ENCODE data around the gene SACM1L.
A peak's percentile ranks its signal among the peaks of the same experiment; 100 is the strongest.
"Not testable (repeated sequence)": the region's sequence is repeated elsewhere in the genome, so short reads cannot be mapped to it uniquely, and the experiment has no call there.

Gene SACM1L

GRCh38 chr3:45684327-45684892, 4.8 kb upstream of the SACM1L start:
- Histone ChIP-seq H2BK5ac (ENCODE audit: low read depth, low read length, poor library complexity) (no peak overlapping the region), H2BK120ac (ENCODE audit: insufficient read depth, low read length, poor library complexity) (no peak overlapping the region), H3K14ac (ENCODE audit: low read length) (no peak overlapping the region), H2AFZ (ENCODE audit: insufficient read depth, low read length, poor library complexity) (no peak overlapping the region), H3K27ac (ENCODE audit: low read depth, low read length) (no peak overlapping the region), H4K8ac (ENCODE audit: low read depth, low read length) (peak overlapping the region; percentile 24), H3K4me3 (ENCODE audit: low read depth, low read length) (no peak overlapping the region), H3K4me2 (ENCODE audit: low read length) (no peak overlapping the region), H3K18ac (ENCODE audit: low read length) (no peak overlapping the region), H3K4me1 (ENCODE audit: control insufficient read depth in 1 of 2, insufficient read depth in 2 of 2, low read length in 2 of 2) (peaks cover 7 to 19% of the 10 kb centered on the region in 2 experiments), H3K23ac (ENCODE audit: low read length) (no peak overlapping the region), H2BK12ac (ENCODE audit: low read length) (no peak overlapping the region), H3K27me3 (ENCODE audit: insufficient read depth, low read length) (no peaks in the 10 kb centered on the region), H3K9me3 (ENCODE audit: insufficient read depth, low read depth, low read length) (no peaks in the 10 kb centered on the region), H3K9ac (ENCODE audit: low read length) (no peak overlapping the region), H2AK5ac (ENCODE audit: low read length) (peak overlapping the region; percentile 70), H3K36me3 (ENCODE audit: control insufficient read depth in 1 of 2, insufficient read depth in 2 of 2, low read length in 2 of 2) (no peaks in the 10 kb centered on the region), H4K12ac (ENCODE audit: low read depth, low read length) (no peak overlapping the region), H3K4ac (ENCODE audit: low read depth, low read length) (no peak overlapping the region), H3K79me2 (ENCODE audit: control insufficient read depth, insufficient read depth, low read length, poor library complexity) (peaks cover 1% of the 10 kb centered on the region), H4K91ac (ENCODE audit: low read depth, low read length) (no peak overlapping the region), H3K79me1 (ENCODE audit: low read length) (peaks cover 5% of the 10 kb centered on the region)
- no CpG with 5 or more reads among the region's 12 CpGs for WGBS (ENCODE audit: extremely low coverage, insufficient coverage, insufficient read length)
- no peak for DNase-seq

GRCh38 chr3:45685722-45686121, 3.5 kb upstream of the SACM1L start:
- H3K79me2 ChIP-seq (ENCODE audit: control insufficient read depth, insufficient read depth, low read length, poor library complexity); H3K9ac ChIP-seq (ENCODE audit: low read length); DNase-seq; H3K79me1 ChIP-seq (ENCODE audit: low read length); H3K9me3 ChIP-seq (ENCODE audit: insufficient read depth, low read depth, low read length); H3K23ac ChIP-seq (ENCODE audit: low read length); H3K14ac ChIP-seq (ENCODE audit: low read length); H3K4ac ChIP-seq (ENCODE audit: low read depth, low read length); H4K8ac ChIP-seq (ENCODE audit: low read depth, low read length); H3K4me3 ChIP-seq (ENCODE audit: low read depth, low read length); H2AFZ ChIP-seq (ENCODE audit: insufficient read depth, low read length, poor library complexity); H2BK12ac ChIP-seq (ENCODE audit: low read length); H2AK5ac ChIP-seq (ENCODE audit: low read length); H3K4me2 ChIP-seq (ENCODE audit: low read length); H3K36me3 ChIP-seq (ENCODE audit: control insufficient read depth in 1 of 2, insufficient read depth in 2 of 2, low read length in 2 of 2); H3K27me3 ChIP-seq (ENCODE audit: insufficient read depth, low read length); H4K12ac ChIP-seq (ENCODE audit: low read depth, low read length); H3K18ac ChIP-seq (ENCODE audit: low read length); H4K91ac ChIP-seq (ENCODE audit: low read depth, low read length); H2BK120ac ChIP-seq (ENCODE audit: insufficient read depth, low read length, poor library complexity); H3K27ac ChIP-seq (ENCODE audit: low read depth, low read length); H2BK5ac ChIP-seq (ENCODE audit: low read depth, low read length, poor library complexity): not testable (repeated sequence)
- peaks cover 5 to 10% of the 10 kb centered on the region in 2 experiments for H3K4me1 ChIP-seq (ENCODE audit: control insufficient read depth in 1 of 2, insufficient read depth in 2 of 2, low read length in 2 of 2)
- no CpG with 5 or more reads among the region's 4 CpGs for WGBS (ENCODE audit: extremely low coverage, insufficient coverage, insufficient read length)

GRCh38 chr3:45686850-45687249, 2.3 kb upstream of the SACM1L start:
- Histone ChIP-seq H3K14ac (ENCODE audit: low read length) (no peak overlapping the region), H3K18ac (ENCODE audit: low read length) (no peak overlapping the region), H3K4me2 (ENCODE audit: low read length) (no peak overlapping the region), H3K9ac (ENCODE audit: low read length) (no peak overlapping the region), H2BK5ac (ENCODE audit: low read depth, low read length, poor library complexity) (no peak overlapping the region), H2AK5ac (ENCODE audit: low read length) (no peak overlapping the region), H3K27me3 (ENCODE audit: insufficient read depth, low read length) (no peaks in the 10 kb centered on the region), H4K12ac (ENCODE audit: low read depth, low read length) (no peak overlapping the region), H3K9me3 (ENCODE audit: insufficient read depth, low read depth, low read length) (no peaks in the 10 kb centered on the region), H3K79me1 (ENCODE audit: low read length) (peaks cover 4% of the 10 kb centered on the region), H4K8ac (ENCODE audit: low read depth, low read length) (no peak overlapping the region), H2BK120ac (ENCODE audit: insufficient read depth, low read length, poor library complexity) (no peak overlapping the region), H3K36me3 (ENCODE audit: control insufficient read depth in 1 of 2, insufficient read depth in 2 of 2, low read length in 2 of 2) (no peaks in the 10 kb centered on the region), H2BK12ac (ENCODE audit: low read length) (no peak overlapping the region), H3K4me1 (ENCODE audit: control insufficient read depth in 1 of 2, insufficient read depth in 2 of 2, low read length in 2 of 2) (peaks cover 2 to 5% of the 10 kb centered on the region in 2 experiments), H3K4me3 (ENCODE audit: low read depth, low read length) (no peak overlapping the region), H2AFZ (ENCODE audit: insufficient read depth, low read length, poor library complexity) (no peak overlapping the region), H3K4ac (ENCODE audit: low read depth, low read length) (no peak overlapping the region), H4K91ac (ENCODE audit: low read depth, low read length) (no peak overlapping the region), H3K27ac (ENCODE audit: low read depth, low read length) (no peak overlapping the region), H3K23ac (ENCODE audit: low read length) (no peak overlapping the region), H3K79me2 (ENCODE audit: control insufficient read depth, insufficient read depth, low read length, poor library complexity) (peaks cover 2% of the 10 kb centered on the region)
- no CpG with 5 or more reads among the region's 7 CpGs for WGBS (ENCODE audit: extremely low coverage, insufficient coverage, insufficient read length)
- no peak for DNase-seq

GRCh38 chr3:45687828-45688193, 1.4 kb upstream of the SACM1L start:
- no peak overlapping the region for H3K4me2 ChIP-seq (ENCODE audit: low read length)
- H2AFZ ChIP-seq (ENCODE audit: insufficient read depth, low read length, poor library complexity) = no peak overlapping the region
- H4K91ac ChIP-seq (ENCODE audit: low read depth, low read length) = no peak overlapping the region
- H3K9me3 ChIP-seq (ENCODE audit: insufficient read depth, low read depth, low read length) = no peaks in the 10 kb centered on the region
- no peak overlapping the region for H2AK5ac ChIP-seq (ENCODE audit: low read length)
- no peak overlapping the region for H2BK120ac ChIP-seq (ENCODE audit: insufficient read depth, low read length, poor library complexity)
- no peak overlapping the region for H3K23ac ChIP-seq (ENCODE audit: low read length)
- DNase-seq = no peak
- H3K36me3 ChIP-seq (ENCODE audit: control insufficient read depth in 1 of 2, insufficient read depth in 2 of 2, low read length in 2 of 2) = no peaks in the 10 kb centered on the region
- H3K18ac ChIP-seq (ENCODE audit: low read length) = no peak overlapping the region
- no CpG with 5 or more reads among the region's 4 CpGs for WGBS (ENCODE audit: extremely low coverage, insufficient coverage, insufficient read length)
- no peak overlapping the region for H2BK5ac ChIP-seq (ENCODE audit: low read depth, low read length, poor library complexity)
- H3K4me3 ChIP-seq (ENCODE audit: low read depth, low read length) = no peak overlapping the region
- peaks cover 2 to 4% of the 10 kb centered on the region in 2 experiments for H3K4me1 ChIP-seq (ENCODE audit: control insufficient read depth in 1 of 2, insufficient read depth in 2 of 2, low read length in 2 of 2)
- no peak overlapping the region for H3K4ac ChIP-seq (ENCODE audit: low read depth, low read length)
- peaks cover 4% of the 10 kb centered on the region for H3K79me1 ChIP-seq (ENCODE audit: low read length)
- H3K9ac ChIP-seq (ENCODE audit: low read length) = no peak overlapping the region
- no peak overlapping the region for H2BK12ac ChIP-seq (ENCODE audit: low read length)
- peaks cover 2% of the 10 kb centered on the region for H3K79me2 ChIP-seq (ENCODE audit: control insufficient read depth, insufficient read depth, low read length, poor library complexity)
- H4K12ac ChIP-seq (ENCODE audit: low read depth, low read length) = no peak overlapping the region
- H3K14ac ChIP-seq (ENCODE audit: low read length) = no peak overlapping the region
- no peak overlapping the region for H3K27ac ChIP-seq (ENCODE audit: low read depth, low read length)
- no peak overlapping the region for H4K8ac ChIP-seq (ENCODE audit: low read depth, low read length)
- no peaks in the 10 kb centered on the region for H3K27me3 ChIP-seq (ENCODE audit: insufficient read depth, low read length)

Measured in trophoblast cell (in vitro differentiated cells and primary cell).